Activated T-helper 9 cell treated with anti-CD3 and anti-CD28 coated beads, Interleukin-2, amount 50 U/mL, for 16 hours (primary cell): ENCODE measurements around the gene TMEM201.

Experiments used
- DNase-seq: peaks from one replicate; pipeline ENCODE4 v3.0.0-alpha.2; 2020; ENCODE audit warnings: low read depth

Gene TMEM201

DNA sequence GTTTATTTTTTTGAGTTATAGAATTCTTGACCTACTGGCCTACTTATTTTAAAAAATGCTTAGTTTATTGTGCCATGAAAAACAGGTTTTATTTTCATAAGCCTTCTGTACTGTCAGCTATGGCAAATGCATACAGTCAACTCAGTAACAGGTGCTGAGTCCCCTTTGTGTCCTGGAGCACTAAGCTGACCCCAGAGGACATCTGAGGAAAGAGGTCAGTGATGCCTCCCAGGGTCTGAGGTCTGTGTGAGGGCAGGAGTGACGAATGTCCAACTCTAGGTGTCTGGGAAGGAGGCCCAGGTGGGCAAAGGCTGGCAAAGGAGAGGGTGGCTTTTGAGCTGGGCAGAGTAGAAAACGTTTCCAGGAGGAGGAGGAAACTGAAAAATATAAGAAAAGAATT lies 7.8 kb upstream of the TMEM201 start:
- DNase-seq = no peak

DNA sequence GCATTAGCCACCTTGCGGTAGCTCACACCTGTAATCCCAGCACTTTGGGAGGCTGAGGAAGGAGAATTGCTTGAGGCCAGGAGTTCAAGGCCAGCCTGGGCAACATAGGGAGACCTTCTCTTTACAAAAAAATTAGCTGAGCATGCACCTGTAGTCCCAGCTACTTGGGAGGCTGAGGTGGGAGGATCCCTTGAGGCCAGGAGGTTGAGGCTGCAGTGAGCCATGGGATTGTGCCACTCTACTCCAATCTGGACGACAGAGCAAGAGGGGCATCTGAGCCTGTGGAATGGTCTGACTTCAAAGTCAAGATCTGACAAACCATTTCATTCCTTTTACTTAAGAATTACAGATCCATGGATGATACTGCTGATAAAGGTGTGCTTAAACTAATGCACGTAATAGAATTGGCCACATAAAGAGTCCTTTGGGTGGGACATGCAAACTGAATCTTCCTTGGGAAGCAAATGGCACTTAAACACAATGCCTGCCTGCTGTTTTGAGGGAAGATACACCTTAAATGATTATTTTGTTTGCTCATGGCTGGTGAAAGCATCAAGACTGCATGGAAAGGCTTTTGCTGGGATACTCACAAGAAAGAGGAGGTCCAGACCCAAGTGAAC lies 2.5 kb upstream of the TMEM201 start:
- no peak for DNase-seq

DNA sequence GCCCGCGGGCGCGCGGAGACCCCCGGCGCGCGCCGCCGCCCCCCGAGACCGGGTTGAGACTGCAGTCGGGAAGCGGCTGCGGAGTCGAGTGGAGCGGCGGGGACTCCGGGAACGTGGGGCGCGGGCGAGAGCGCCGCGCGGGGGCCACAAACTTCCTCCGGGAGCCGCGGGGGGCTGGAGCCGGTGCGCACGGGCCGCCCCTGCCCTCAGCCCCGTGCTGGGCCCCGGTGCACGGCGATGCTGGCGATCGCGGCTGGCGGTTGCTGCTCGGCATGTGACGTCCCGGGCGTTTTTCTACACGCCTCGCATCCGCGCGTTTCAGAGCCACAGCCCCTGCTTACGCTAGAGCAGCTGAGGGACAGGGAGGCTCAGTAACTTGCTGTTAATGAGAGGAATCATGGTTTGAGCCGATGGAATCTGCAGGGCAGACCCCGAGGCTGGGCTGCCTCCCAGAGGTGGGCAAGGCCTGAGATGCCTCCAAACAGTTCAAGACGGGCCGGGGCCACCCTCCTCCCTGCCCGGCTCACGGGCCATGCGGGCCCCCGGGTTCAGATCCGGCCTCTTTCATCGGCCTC lies 520 bp downstream of the TMEM201 start:
- DNase-seq = peak; percentile 24

DNA sequence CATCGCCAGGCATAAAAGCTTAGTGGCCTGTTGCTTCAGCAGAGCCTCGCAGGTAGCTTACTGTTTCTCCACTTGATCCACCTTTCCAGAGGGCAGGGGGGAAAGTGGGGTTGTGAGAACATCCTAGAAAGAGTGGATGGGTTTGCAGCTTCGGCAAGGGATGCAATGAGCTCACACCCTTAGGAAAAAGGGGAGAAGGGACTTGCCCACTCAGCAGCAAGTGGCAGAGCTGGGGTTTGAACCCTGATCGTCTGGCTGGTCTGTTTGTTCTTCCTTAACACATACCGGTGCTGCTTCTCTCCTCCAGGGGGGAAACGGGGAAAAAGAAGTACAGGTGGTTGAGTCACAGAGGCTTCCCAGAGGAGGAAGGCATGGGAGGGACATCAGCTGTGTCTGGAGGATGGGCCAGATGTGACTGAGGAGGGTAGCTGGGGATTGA lies 1.0 kb downstream of the TMEM201 start:
- DNase-seq = no peak

DNA sequence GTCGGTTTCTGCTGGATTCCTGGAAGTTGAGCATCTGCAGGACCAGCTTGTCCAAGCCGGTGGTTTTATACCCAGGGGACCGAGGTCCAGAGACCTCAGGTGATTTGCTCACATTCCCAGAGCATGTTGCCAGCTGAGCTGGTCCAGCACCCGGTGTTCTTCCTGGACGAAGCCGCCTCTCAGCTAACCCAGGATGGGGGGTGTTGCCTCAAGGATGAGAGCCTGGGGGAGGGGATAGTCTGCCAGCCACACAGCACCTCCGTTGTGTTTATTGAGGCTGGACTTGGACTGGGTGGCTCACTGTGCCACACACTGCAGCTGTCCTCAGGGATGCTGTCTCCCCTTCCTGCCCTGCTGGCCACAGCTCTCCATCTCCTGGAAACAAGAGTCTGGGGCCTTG lies 1.5 kb downstream of the TMEM201 start:
- DNase-seq = no peak

DNA sequence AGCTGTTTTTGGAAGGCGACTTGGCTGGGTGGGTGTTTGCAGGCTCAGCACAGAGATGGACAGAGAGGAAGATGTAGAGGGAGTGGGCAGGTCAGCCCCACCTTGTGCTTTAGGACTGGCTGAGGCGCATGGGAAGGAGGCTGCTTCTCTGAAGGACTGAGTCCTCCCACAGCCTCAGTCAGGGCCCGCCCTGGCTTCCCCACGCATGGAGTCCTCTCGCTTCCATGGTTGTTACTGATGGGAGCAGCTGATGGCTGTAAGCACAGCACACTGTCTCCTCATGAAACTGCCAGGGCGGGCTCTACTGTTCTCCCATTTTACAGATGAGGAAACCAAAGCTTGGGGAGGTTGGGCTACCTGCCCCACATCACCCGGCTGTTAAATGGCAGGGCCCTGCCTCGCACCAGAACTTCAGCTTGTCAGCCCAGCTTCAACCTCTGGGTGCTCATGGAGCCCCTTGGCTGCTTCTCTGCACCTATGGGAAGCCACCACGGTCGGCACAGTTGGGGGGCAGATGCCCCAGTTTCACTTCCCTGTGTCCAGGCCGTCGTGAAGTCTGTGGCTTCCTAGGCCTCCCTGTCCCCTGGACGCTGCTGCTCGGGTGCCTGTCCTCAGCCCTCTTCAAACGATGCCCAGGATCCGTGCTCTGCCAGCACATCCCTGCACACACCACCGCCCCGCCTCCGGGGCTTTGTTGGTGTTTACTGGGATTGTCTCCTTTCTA lies 2.4 kb downstream of the TMEM201 start:
- no peak for DNase-seq

DNA sequence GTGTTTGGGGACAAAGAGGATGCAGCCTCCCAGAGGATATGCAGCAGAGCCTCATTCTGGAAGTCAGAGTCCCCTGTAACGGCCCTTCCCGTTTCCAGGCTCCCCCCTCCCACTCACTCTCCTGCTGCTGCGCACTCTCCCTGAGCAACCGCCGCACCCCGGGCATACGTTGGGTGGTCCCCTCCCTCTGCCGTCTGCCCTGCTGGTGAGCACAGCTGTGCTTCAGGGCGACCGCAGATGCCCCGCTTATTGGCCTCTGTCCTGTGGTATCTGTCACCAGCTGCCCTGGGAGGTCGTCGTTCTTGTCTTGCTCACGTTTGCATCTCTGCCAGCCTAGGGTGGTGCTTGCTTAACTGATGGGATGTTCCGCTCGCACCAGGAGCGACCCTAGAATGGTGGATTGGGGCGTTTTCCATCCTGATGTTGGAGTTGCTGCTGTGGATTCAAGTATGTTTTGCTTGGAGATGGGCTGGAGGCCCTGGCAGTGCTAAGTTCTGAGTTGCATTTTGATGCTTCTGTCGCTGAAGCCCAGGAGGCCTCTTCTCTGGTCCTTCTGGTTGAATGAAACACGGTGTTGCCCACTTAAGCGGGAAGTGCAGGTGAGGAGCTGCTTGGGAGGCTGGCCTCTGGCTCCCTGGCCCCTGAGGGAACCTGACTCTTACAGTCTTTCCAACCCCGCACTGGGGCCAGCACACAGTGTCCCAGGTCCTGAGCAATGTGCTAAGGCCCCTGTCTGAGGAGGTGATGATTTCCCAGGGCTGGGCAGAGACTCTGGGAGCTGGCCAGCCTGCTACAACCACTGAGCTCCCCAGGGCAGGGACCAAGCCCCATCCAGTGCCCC lies 3.2 kb downstream of the TMEM201 start:
- no peak for DNase-seq

DNA sequence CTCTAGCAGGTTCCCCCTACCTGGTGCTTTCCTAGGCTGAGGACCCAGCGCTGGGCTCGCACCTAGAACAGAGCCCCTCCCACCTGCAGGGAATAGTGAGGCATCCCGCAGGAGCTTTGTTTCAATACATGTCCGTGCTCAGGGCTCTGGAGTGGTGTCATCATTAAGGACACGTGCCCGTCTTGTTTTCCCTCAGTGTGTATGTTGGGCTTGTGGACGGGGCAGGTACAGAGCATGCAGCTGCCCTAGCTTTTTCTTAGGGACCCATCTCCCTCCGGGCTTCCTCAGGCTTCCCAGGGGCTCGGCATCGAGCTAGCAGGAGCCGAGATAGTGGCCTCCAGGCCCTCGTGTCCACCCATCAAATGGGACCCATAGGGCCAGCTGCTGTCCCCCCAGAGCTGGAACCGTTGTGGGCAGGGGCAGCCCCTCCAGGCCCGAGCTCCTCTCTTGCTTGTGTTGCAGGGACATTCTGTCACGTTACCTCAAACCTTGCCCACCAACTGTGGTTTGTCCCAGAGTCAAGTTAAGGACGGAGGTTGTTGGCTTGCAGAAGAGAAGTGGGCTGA lies 3.9 kb downstream of the TMEM201 start:
- no peak for DNase-seq

DNA sequence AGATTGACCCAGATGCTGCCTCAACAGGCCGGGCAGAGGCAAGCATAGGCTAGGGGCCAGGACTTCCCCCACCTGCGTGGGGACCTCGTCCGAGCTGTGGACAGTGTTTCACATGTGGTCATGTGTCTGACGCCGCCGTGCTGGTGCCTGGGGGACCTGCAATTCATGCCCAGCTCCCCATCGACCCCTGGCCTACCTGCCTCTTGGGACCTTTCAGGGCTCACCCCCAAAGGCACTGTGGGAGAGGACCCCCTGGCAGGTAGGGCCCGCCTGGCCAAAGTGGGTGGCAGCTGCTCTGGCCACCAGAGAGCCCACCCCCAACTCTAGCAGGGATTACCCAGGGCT lies 4.4 kb downstream of the TMEM201 start:
- DNase-seq = no peak

DNA sequence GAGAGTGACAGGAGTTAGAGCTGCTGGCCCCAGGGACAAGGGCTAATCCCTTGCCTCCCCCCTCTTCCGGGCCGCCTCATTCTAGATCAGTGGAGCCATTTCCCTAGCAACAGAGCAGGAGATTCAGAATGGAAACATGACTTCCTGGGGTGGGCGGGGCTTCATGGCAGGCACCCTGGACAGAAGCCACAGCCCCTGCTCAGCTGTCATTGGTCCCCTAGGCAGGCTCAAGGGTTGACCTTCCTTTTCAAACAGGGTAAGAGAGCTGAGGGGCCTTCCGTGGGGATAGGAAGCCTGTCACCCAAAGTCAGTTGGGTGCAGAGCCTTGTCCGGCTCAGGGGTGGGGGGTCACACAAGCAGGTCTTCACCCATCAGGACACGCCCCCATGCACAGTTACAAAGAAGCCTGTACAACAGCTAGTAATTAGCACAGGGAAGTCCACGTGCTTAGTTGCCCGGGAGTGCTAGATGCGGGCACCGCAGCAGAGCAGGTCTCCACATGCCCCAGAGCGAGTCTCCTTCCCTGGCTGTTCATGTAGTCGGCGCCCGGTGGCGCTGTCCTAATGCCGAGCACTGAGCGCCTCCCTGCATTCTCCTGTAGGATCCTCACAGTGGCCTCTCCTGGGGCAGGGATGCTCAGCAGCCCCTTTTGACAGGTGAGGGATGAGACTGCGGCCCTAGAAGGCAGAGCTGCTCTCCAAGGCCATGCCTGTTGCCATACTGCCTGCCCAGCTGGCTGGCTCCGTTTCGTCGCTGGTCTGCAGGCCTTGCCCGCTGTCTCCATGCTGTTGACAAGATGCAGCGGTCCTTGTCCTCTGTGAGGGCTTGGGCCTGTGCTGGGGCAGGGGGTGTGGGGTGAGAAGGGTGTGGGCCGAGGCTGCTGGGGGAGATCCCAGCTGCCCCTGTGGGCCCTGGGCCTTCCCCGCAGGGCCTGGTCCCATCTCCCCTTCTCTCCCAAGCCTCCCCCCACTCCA lies 5.1 kb downstream of the TMEM201 start:
- no peak for DNase-seq

DNA sequence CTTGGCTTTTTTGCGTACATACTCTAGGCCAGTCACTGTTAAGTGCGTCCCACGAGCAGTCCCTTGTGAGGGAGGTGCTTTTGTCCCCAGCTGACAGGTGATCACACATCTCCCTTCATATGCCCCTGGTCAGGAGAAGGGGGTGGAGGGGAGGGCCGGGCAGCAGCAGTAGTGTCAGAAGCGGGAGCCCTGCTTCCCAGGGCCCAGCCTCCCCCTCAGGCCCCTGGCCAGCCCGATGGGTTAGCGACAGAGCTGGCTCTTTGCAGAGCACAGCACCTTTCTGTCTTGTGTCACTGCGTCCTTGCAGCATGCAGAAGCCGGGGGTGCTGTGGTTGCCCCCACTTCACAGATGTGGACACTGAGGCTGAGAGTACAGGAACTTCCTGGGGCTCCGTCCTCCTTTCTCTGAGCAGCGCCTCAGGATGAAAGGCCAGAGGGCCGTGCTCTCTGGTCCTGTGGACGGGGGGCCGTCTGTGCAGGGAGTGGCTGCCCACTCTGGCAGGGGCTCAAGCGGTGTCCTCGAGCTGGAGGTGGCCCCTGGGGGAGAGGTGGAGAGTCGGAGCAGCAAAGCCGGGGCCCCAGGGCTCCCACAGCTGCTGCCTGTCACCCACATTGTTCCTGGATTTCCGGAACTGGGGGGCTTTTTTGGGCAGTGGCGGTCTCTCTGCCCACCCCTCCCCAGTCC lies 5.9 kb downstream of the TMEM201 start:
- DNase-seq = no peak

DNA sequence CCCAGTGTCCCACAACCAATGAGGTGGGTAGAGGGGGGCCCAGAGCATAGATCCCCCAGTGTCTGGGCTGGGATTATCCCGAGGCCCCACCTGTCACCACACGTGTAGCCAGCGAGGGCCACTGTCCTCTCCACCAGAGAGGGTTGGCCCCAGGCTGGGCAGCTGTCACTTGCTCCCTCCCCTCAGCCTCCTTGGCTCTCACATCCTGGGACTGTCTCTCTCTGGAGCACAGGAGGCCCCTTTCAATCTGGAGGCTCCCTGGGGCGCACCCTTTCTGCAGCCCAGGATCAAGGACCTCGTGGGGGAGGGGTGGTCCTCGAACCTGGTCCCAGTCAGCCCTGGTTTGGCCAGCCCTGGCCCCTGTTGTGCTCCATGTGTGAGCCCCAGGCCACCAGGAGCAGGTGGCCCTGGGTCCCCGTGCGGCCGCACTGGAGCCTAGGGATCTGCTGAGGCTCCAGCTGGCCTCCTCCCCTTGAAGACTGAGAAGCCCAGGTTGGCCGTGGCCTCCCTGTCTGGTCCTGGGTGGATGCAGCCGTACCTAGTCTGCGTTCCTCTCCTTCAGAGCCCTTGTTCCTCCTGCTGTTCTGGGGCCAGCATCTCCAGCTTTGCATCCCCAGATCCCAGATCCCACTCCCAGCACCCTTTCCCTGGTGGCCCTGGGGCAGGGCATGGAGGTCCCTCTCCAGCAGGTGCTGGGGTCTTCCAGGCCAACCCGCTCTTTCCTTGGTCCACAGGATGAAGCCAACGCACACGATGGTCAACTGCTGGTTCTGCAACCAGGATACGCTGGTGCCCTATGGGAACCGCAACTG lies 6.7 kb downstream of the TMEM201 start:
- DNase-seq = no peak

DNA sequence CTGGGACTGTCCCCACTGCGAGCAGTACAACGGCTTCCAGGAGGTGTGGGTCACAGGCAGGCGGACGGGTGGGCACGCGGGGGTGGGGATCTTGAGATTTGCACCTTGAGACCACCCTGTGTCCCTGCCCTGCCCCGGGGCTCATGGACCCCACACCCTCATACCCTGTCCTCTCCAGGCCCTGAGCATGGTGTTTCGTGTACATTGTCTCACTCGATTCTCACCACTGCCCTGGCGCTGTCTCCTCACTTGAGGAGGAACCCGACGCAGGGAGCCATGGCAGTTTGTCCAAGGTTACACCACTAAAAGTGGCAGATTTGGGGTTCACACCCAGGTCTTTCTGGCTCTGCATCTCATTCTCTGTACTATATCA lies 7.2 kb downstream of the TMEM201 start:
- no peak for DNase-seq

DNA sequence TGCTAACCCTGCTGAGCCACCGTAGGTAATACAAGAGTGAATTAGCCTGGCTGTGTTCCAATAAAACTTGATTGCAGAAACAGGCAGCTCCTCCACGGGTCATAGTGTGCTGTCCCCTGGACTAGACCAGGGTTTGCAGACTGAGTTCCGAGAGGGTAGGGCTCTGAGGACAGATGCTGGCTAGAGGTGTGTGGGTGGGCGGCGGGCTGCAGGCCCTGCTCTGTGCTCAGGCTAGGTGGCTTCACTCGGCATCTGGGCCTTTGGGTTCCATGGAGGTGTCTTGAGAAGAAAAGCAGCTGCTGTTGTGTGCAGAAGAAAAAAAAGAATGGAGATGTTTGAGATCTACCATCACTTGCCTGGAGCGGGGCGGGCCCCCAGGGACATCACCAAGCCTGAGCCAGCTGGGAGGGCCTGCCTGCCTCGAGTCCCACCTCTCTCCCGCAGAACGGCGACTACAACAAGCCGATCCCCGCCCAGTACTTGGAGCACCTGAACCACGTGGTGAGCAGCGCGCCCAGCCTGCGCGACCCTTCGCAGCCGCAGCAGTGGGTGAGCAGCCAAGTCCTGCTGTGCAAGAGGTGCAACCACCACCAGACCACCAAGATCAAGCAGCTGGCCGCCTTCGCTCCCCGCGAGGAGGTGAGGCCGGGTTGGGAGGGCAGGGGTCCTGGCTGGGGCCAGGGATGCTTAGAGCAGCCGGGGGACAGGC lies 7.9 kb downstream of the TMEM201 start:
- no peak for DNase-seq

DNA sequence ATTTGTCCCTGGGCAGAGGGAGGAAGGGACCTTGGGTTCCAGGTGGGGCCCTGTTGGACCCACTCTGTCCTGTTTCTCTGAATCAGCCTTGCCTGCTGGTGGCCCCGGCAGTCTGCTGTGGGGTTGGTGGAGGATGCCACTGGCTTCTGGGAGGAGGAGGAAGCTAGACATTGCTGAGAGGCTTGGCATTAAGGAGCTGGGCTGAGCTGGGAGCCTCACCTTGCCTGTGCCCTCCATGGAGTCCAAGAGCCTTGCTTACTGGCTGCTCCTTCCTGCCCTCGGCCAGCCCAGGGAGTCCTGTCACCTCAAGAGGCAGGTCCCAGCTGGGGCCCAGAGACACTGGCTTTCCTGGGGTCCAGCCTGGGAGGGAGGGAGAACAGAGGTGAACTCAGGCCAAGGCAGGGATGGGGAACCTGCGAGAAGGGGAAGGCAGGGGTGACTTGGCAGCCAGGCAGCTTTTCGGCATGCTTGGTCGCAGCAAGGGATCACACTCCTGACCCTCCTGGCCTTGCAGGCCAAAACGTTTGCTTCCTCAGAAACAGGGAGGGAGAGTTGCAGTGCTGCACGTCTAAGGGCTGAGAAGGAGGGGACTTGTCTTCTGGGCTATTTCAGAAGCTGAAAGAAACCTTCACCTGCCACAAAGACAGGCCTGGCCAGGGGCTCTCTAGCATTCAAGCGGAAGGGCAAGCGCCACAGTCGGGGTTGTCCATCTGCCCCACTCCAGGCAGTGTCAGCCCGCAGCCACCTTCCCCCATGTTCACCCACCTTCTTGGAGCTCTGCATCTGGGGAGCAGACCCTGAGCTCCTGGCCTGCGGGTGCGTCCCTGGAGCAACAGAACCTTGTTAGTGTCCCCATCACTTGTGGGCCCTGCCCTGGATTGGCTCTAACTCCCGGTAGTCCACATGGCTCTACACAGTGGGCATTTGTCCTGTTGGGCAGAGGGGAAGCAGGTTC lies 8.9 kb downstream of the TMEM201 start:
- no peak for DNase-seq

DNA sequence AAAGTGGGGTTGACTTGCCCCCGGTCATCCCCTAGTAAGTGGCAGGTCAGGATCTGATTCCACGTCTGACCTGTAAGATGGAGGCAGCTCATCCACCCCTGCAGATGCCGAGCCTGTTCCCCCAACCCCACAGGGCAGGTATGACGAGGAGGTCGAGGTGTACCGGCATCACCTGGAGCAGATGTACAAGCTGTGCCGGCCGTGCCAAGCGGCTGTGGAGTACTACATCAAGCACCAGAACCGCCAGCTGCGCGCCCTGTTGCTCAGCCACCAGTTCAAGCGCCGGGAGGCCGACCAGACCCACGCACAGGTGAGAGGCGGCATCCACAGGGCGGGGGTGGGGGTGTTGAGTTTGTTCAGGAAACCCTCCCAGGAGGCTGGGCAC lies 9.6 kb downstream of the TMEM201 start:
- DNase-seq = no peak

DNA sequence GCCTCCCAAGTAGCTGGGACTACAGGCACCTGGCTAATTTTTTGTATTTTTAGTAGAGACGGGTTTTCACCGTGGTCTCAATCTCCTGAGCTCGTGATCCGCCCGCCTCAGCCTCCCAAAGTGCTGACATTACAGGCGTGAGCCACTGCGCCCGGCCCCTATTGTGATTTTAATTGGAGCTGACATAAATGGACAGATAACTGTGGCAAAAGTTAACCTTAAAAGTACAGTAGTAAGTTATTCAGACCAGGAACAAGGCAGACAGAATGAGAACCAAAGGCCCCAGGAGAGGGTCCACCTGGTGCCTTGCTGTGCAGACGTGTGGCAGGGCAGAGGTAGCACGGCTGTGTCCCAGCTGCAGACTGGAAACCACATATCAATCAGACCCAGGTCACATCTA lies 11.0 kb downstream of the TMEM201 start:
- DNase-seq = no peak
